ENCODE results near the gene ITCH. TPM values are rescaled to one million over a fixed set of nuclear protein-coding genes. Genes with fewer than 3 reads are reported as not detected.

ITCH gene
- total and polyA plus RNA-seq, 2 of the 8 experiments (the other 6 are each of a cell fraction or from before 2014, with no cell fraction given), result 3.9 to 45.2 TPM

GRCh38 chr20:34410336-34410735 lies 47.3 kb downstream of the ITCH start:
- no peak overlapping the region for H2BK15ac ChIP-seq (ENCODE audit: low read length)
- no peak overlapping the region for H3K23ac ChIP-seq (ENCODE audit: insufficient read length)
- no peak overlapping the region for H2AK5ac ChIP-seq (ENCODE audit: low read depth, low read length)
- no peak overlapping the region for H3K4me3 ChIP-seq (ENCODE audit: extremely low read depth in 1 of 4, insufficient read depth in 2 of 4, low read depth in 3 of 4, low read length in 4 of 4)
- H3K14ac ChIP-seq (ENCODE audit: insufficient read length), result no peak overlapping the region
- CTCF ChIA-PET (ENCODE audit: partially characterized antibody), result interaction anchor here (1.8 kb wide), 1 partner anchor 98 kb away, joined by 15 read pairs; no protein-coding TSS in a partner anchor
- H3K27ac ChIP-seq (ENCODE audit: low read depth, low read length), result no peak overlapping the region
- no peak overlapping the region for H4K91ac ChIP-seq (replicated peaks; ENCODE audit: insufficient read length, low read length)
- H3K36me3 ChIP-seq (ENCODE audit: control insufficient read depth in 2 of 4, insufficient read depth in 4 of 4, low read length in 3 of 4), result peaks cover 4 to 50% (median 18%) of the 10 kb centered on the region in 4 experiments
- POLR2A ChIA-PET (ENCODE audit: partially characterized antibody), result interaction anchor here (1.0 kb wide), 1 partner anchor 24 kb away, joined by 3 read pairs; no protein-coding TSS in a partner anchor
- no peak overlapping the region for H4K5ac ChIP-seq (ENCODE audit: insufficient read length, low read depth, low read length)
- H3K79me1 ChIP-seq (ENCODE audit: low read depth, low read length), result no peaks in the 10 kb centered on the region
- DNase-seq (ENCODE audit: low read depth in 1 of 2, low spot score in 2 of 2) (no peak), FAIRE-seq (no peak)
- H3K23me2 ChIP-seq (ENCODE audit: low read depth, low read length), result no peaks in the 10 kb centered on the region
- H3K9me3 ChIP-seq (ENCODE audit: insufficient read depth in 2 of 2, low read depth in 1 of 2, low read length in 1 of 2), result no peaks in the 10 kb centered on the region
- H3K9ac ChIP-seq (replicated peaks in 1 of 4; ENCODE audit: extremely low read depth in 1 of 4, low read depth in 3 of 4, low read length in 3 of 4), result no peak overlapping the region
- H3K18ac ChIP-seq (ENCODE audit: extremely low read depth, low read length), result no peak overlapping the region
- no peaks in the 10 kb centered on the region for H3K27me3 ChIP-seq (replicated peaks in 1 of 4; ENCODE audit: control insufficient read depth in 3 of 4, extremely low read depth in 1 of 4, insufficient read depth in 3 of 4, low read length in 3 of 4)
- no peak overlapping the region for H2BK5ac ChIP-seq (ENCODE audit: low read depth, low read length)
- TF ChIP-seq CBX8 (IDR thresholded peaks at IDR 0.05; ENCODE audit: borderline replicate concordance, low read depth, low read length), result no peak
- no peak for TF ChIP-seq CREB1 (IDR thresholded peaks at IDR 0.05)
- no peak for TF ChIP-seq RFX5 (IDR thresholded peaks at IDR 0.05; ENCODE audit: borderline replicate concordance, low read depth, low read length)
- TF ChIP-seq CHD2 (IDR thresholded peaks at IDR 0.05; ENCODE audit: low read length), result no peak
- TF ChIP-seq KDM5A (IDR thresholded peaks at IDR 0.05; ENCODE audit: low read length), result no peak
- TF ChIP-seq SRF (IDR thresholded peaks at IDR 0.05; ENCODE audit: low read depth, low read length), result no peak
- no peak for TF ChIP-seq SIX5 (IDR thresholded peaks at IDR 0.05; ENCODE audit: low read depth, low read length)
- no peak for TF ChIP-seq SAP30 (IDR thresholded peaks at IDR 0.05; ENCODE audit: insufficient read depth, insufficient replicate concordance, low read length)
- no peak for TF ChIP-seq TBP (IDR thresholded peaks at IDR 0.05; ENCODE audit: low read depth, low read length)
- no peak for TF ChIP-seq SIRT6 (IDR thresholded peaks at IDR 0.05; ENCODE audit: low read length)
- TF ChIP-seq SP2 (IDR thresholded peaks at IDR 0.05; ENCODE audit: low read length), result no peak
- no peak for TF ChIP-seq MAX (IDR thresholded peaks at IDR 0.05)
- no peak for TF ChIP-seq CTCF (IDR thresholded peaks at IDR 0.05; ENCODE audit: control extremely low read depth in 1 of 3, insufficient read depth in 1 of 3, low read depth in 1 of 3, low read length in 3 of 3)
- H3K4me2 ChIP-seq (ENCODE audit: insufficient read depth in 1 of 2, low read depth in 2 of 2, low read length in 2 of 2), result no peak overlapping the region
- peaks cover 0 to 8% of the 10 kb centered on the region in 2 experiments; a peak in 1 of 4 replicates for H3K79me2 ChIP-seq (ENCODE audit: control insufficient read depth in 1 of 2, insufficient read depth in 2 of 2, low read length in 2 of 2)
- H2BK12ac ChIP-seq (ENCODE audit: low read depth, low read length), result no peak overlapping the region
- no peak overlapping the region for H3K56ac ChIP-seq (replicated peaks; ENCODE audit: insufficient read length, low read depth, low read length)
- H3K4me1 ChIP-seq (replicated peaks in 1 of 4; ENCODE audit: control insufficient read depth in 3 of 4, insufficient read depth in 4 of 4, low read length in 3 of 4), result no peaks in the 10 kb centered on the region
- H2BK120ac ChIP-seq (replicated peaks; ENCODE audit: low read depth, low read length), result no peak overlapping the region
- H2BK20ac ChIP-seq (ENCODE audit: low read length), result no peak overlapping the region
- no peak overlapping the region for H3K4ac ChIP-seq (replicated peaks; ENCODE audit: insufficient read length, low read depth, low read length)
- H4K20me1 ChIP-seq (replicated peaks in 1 of 2; ENCODE audit: control insufficient read depth in 1 of 2, insufficient read depth in 2 of 2, low read length in 2 of 2), result peaks cover 2 to 3% of the 10 kb centered on the region in 2 experiments
- no peak overlapping the region for H2AFZ ChIP-seq (ENCODE audit: low read length)
- no peak overlapping the region for H4K8ac ChIP-seq (ENCODE audit: extremely low read depth, insufficient read depth, low read length)
- 88% methylated on average over 6 of the region's 6 CpGs; no CpG with 5 or more reads in 1 of the 2 experiments for WGBS, 2 experiments (ENCODE audit: extremely low coverage in 1 of 2, insufficient coverage in 1 of 2, insufficient read length in 1 of 2, insufficient replicate concordance in 2 of 2, low coverage in 1 of 2, low lambda C conversion rate in 2 of 2, missing lambda C conversion rate in 1 of 2)
